ENCODE results near the gene CYP4F8. TPM values are rescaled to one million over a fixed set of nuclear protein-coding genes. Genes with fewer than 3 reads are reported as not detected.

The CYP4F8 gene
- polyA plus RNA-seq, 1 experiment = not detected

GRCh38 chr19:15577184-15577771 is 37.7 kb upstream of the CYP4F8 start:
- H3K4me3 ChIP-seq (ENCODE audit: low read depth, low read length) = no peak overlapping the region
- ChIA-PET POLR2A (no interaction called here), CTCF (no interaction called here)
- no peak overlapping the region for H3K27ac ChIP-seq (ENCODE audit: low read depth, low read length)
- H3K9me3 ChIP-seq (ENCODE audit: control insufficient read depth, insufficient read depth, low read length) = no peaks in the 10 kb centered on the region
- H3K27me3 ChIP-seq (ENCODE audit: control insufficient read depth, insufficient read depth, low read length) = peaks cover 2% of the 10 kb centered on the region
- TF ChIP-seq, protein P1, sequence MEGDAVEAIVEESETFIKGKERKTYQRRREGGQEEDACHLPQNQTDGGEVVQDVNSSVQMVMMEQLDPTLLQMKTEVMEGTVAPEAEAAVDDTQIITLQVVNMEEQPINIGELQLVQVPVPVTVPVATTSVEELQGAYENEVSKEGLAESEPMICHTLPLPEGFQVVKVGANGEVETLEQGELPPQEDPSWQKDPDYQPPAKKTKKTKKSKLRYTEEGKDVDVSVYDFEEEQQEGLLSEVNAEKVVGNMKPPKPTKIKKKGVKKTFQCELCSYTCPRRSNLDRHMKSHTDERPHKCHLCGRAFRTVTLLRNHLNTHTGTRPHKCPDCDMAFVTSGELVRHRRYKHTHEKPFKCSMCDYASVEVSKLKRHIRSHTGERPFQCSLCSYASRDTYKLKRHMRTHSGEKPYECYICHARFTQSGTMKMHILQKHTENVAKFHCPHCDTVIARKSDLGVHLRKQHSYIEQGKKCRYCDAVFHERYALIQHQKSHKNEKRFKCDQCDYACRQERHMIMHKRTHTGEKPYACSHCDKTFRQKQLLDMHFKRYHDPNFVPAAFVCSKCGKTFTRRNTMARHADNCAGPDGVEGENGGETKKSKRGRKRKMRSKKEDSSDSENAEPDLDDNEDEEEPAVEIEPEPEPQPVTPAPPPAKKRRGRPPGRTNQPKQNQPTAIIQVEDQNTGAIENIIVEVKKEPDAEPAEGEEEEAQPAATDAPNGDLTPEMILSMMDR (IDR thresholded peaks at IDR 0.05; ENCODE audit: low read depth, low read length) = no peak
- no peak for DNase-seq (ENCODE audit: low read depth, low spot score)

- no peak overlapping the region for H3K27ac ChIP-seq (ENCODE audit: low read depth, low read length)
- POLR2A ChIA-PET = no interaction called here
- CTCF ChIA-PET = no interaction called here
Measured at GRCh38 chr19:15583346-15583745, 31.7 kb upstream of the CYP4F8 start.

GRCh38 chr19:15584095-15584494 is 30.9 kb upstream of the CYP4F8 start:
- ChIA-PET CTCF (no interaction called here), POLR2A (no interaction called here)
- Histone ChIP-seq H3K4me3 (ENCODE audit: low read depth, low read length) (no peak overlapping the region), H3K27ac (ENCODE audit: low read depth, low read length) (no peak overlapping the region), H3K9me3 (ENCODE audit: control insufficient read depth, insufficient read depth, low read length) (peaks cover 6% of the 10 kb centered on the region; the same call in 1 of the 2 replicates), H3K27me3 (ENCODE audit: control insufficient read depth, insufficient read depth, low read length) (peaks cover 2% of the 10 kb centered on the region)
- TF ChIP-seq, protein P1 (IDR thresholded peaks at IDR 0.05; ENCODE audit: low read depth, low read length) = no peak
- no peak for DNase-seq (ENCODE audit: low read depth, low spot score)

More at GRCh38 chr19:15583346-15583745, 31.7 kb upstream of the CYP4F8 start:
- H3K27me3 ChIP-seq (ENCODE audit: control insufficient read depth, insufficient read depth, low read length) = peaks cover 2% of the 10 kb centered on the region
- no peak for DNase-seq (ENCODE audit: low read depth, low spot score)
- TF ChIP-seq, protein P1 (IDR thresholded peaks at IDR 0.05; ENCODE audit: low read depth, low read length) = no peak
- peaks cover 6% of the 10 kb centered on the region; the same call in 1 of the 2 replicates for H3K9me3 ChIP-seq (ENCODE audit: control insufficient read depth, insufficient read depth, low read length)
- no peak overlapping the region for H3K4me3 ChIP-seq (ENCODE audit: low read depth, low read length)

- Histone ChIP-seq H3K9me3 (ENCODE audit: control insufficient read depth, insufficient read depth, low read length) (peaks cover 6% of the 10 kb centered on the region; the same call in 1 of the 2 replicates), H3K27me3 (ENCODE audit: control insufficient read depth, insufficient read depth, low read length) (peaks cover 2% of the 10 kb centered on the region), H3K27ac (ENCODE audit: low read depth, low read length) (no peak overlapping the region), H3K4me3 (ENCODE audit: low read depth, low read length) (peak overlapping the region; percentile 13; the same call in 1 of the 2 replicates)
- ChIA-PET CTCF (no interaction called here), POLR2A (no interaction called here)
- TF ChIP-seq, protein P1 (IDR thresholded peaks at IDR 0.05; ENCODE audit: low read depth, low read length) = peak; percentile 77
- peak; percentile 13 for DNase-seq (ENCODE audit: low read depth, low spot score)
Measured at GRCh38 chr19:15584541-15585115, 30.4 kb upstream of the CYP4F8 start.

DNA sequence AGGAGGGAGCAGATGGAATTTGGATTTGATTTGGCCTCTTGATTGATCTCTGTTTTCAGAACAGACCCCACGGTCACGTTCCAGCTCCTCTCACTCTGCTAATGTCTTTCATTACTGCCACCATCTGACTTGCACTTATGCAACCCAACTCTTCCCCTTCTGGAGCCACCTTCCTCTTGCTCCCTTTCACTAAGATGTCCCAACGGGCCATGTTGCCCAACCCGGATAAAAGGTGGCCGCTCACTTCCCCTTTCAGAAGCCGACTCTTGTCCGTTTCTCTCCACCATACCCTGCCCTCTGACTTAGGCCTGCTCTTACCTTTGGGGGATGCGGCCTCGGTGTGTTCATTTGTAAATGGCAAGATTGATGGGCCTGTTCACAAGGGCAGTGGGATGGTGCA is 27.4 kb upstream of the CYP4F8 start:
- DNase-seq (ENCODE audit: low read depth, low spot score) = no peak
- TF ChIP-seq, protein P1 (IDR thresholded peaks at IDR 0.05; ENCODE audit: low read depth, low read length) = no peak
- no peak overlapping the region for H3K27ac ChIP-seq (ENCODE audit: low read depth, low read length)
- CTCF ChIA-PET = no interaction called here
- no peak overlapping the region for H3K4me3 ChIP-seq (ENCODE audit: low read depth, low read length)
- H3K27me3 ChIP-seq (ENCODE audit: control insufficient read depth, insufficient read depth, low read length) = no peaks in the 10 kb centered on the region
- peaks cover 6% of the 10 kb centered on the region; the same call in 1 of the 2 replicates for H3K9me3 ChIP-seq (ENCODE audit: control insufficient read depth, insufficient read depth, low read length)
- POLR2A ChIA-PET = no interaction called here

Measured in AG04450 (cell line).